HepG2 (cell line): ENCODE measurements around the gene RAPGEF2. TPM values are rescaled to one million over a fixed set of nuclear protein-coding genes. Genes with fewer than 3 reads are reported as not detected.

Source experiments
- CBX2 ChIP-seq, 2 experiments: fragments of 200-600 bp in 1 of 2; sonication (generic); formaldehyde crosslinking in 1 of 2; IDR thresholded peaks; 2 replicates each; pipeline versions ENCODE4 v1.7.0 to v1.8.1; 2018 to 2022; ENCODE audit warnings: low read depth in 2 of 2, low read length in 1 of 2, mild to moderate bottlenecking in 1 of 2, missing genetic modification reagents in 1 of 2
- HOXA9 ChIP-seq: sonication (generic); formaldehyde crosslinking; IDR thresholded peaks from 2 replicates; pipeline ENCODE4 v1.8.1; 2022; ENCODE audit warnings: missing genetic modification reagents, mild to moderate bottlenecking, moderate library complexity, borderline replicate concordance
- XRCC5 ChIP-seq: fragments of 200-400 bp; formaldehyde crosslinking; optimal IDR thresholded peaks from 2 replicates; pipeline ENCODE3; 2017; ENCODE audit warnings: mild to moderate bottlenecking, low read length
- polyA plus RNA-seq, 8 experiments: library from polyadenylated mRNA; depleted of rRNA in 3 of 8; stranded (reverse) in 7 of 8; unstranded in 1 of 8; fragments of >200 nt; fragmentation: Illumina TruSeq in 4 of 8; extraction: Trizol in 4 of 8; gene quantifications; 2 replicates each; pipeline versions ENCODE4 v1.2.1 to v1.2.3, GENCODE V29; 2011 to 2016; ENCODE audit warnings: low read depth in 4 of 8, missing spikeins in 1 of 8, mixed read lengths in 1 of 8; ENCODE audit not compliant: insufficient read depth in 1 of 8
- total RNA-seq, 5 experiments: library from RNA; depleted of rRNA; stranded (reverse); fragments of >200 nt; fragmentation: Illumina TruSeq; extraction: Trizol; gene quantifications; 2 replicates each; pipeline ENCODE4 v1.2.3, GENCODE V29; 2016; ENCODE audit warnings: low read depth in 1 of 5
- TF ChIP-seq, protein P1 (sequence below): sonication (generic); formaldehyde crosslinking; IDR thresholded peaks from 2 replicates; pipeline ENCODE4 v1.9.0; 2022; ENCODE audit warnings: low read depth, missing genetic modification reagents
- TF ChIP-seq, protein P2 (sequence below): sonication (generic); formaldehyde crosslinking; IDR thresholded peaks from 2 replicates; pipeline ENCODE4 v1.4.0; 2020; ENCODE audit warnings: missing genetic modification reagents
- TF ChIP-seq, protein P3 (sequence below): sonication (generic); formaldehyde crosslinking; IDR thresholded peaks from 2 replicates; pipeline ENCODE4 v1.5.0; 2020; ENCODE audit warnings: mild to moderate bottlenecking, missing genetic modification reagents

RAPGEF2 gene
- total and polyA plus RNA-seq, 2 of the 13 experiments (the other 11 are each of a cell fraction or from before 2014, with no cell fraction given), result 19.2 to 23.0 TPM

DNA sequence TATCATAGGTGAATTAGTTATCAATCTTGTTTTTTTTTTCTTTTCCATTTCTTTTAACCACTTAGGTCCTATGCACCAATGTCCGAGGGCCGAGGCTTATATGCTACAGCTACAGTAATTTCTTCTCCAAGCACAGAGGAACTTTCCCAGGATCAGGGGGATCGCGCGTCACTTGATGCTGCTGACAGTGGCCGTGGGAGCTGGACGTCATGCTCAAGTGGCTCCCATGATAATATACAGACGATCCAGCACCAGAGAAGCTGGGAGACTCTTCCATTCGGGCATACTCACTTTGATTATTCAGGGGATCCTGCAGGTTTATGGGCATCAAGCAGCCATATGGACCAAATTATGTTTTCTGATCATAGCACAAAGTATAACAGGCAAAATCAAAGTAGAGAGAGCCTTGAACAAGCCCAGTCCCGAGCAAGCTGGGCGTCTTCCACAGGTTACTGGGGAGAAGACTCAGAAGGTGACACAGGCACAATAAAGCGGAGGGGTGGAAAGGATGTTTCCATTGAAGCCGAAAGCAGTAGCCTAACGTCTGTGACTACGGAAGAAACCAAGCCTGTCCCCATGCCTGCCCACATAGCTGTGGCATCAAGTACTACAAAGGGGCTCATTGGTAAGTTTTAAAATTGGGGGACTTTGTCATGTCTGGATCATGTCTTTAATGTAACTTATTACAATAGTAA is 250.7 kb downstream of the RAPGEF2 start (continued):
- TF ChIP-seq, protein P1, sequence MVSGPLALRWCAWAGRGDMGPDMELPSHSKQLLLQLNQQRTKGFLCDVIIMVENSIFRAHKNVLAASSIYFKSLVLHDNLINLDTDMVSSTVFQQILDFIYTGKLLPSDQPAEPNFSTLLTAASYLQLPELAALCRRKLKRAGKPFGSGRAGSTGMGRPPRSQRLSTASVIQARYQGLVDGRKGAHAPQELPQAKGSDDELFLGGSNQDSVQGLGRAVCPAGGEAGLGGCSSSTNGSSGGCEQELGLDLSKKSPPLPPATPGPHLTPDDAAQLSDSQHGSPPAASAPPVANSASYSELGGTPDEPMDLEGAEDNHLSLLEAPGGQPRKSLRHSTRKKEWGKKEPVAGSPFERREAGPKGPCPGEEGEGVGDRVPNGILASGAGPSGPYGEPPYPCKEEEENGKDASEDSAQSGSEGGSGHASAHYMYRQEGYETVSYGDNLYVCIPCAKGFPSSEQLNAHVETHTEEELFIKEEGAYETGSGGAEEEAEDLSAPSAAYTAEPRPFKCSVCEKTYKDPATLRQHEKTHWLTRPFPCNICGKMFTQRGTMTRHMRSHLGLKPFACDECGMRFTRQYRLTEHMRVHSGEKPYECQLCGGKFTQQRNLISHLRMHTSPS (CRISPR knock-in tag), result no peak
- TF ChIP-seq CBX2 (IDR thresholded peaks at IDR 0.05; ENCODE audit: low read depth, low read length) (no peak), CBX2 (CRISPR knock-in tag; IDR thresholded peaks at IDR 0.05; ENCODE audit: low read depth) (no peak), XRCC5 (no peak), HOXA9 (CRISPR knock-in tag) (no peak)
- TF ChIP-seq, protein P2, sequence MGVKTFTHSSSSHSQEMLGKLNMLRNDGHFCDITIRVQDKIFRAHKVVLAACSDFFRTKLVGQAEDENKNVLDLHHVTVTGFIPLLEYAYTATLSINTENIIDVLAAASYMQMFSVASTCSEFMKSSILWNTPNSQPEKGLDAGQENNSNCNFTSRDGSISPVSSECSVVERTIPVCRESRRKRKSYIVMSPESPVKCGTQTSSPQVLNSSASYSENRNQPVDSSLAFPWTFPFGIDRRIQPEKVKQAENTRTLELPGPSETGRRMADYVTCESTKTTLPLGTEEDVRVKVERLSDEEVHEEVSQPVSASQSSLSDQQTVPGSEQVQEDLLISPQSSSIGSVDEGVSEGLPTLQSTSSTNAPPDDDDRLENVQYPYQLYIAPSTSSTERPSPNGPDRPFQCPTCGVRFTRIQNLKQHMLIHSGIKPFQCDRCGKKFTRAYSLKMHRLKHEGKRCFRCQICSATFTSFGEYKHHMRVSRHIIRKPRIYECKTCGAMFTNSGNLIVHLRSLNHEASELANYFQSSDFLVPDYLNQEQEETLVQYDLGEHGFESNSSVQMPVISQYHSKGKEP (CRISPR knock-in tag), result no peak
- TF ChIP-seq, protein P3, sequence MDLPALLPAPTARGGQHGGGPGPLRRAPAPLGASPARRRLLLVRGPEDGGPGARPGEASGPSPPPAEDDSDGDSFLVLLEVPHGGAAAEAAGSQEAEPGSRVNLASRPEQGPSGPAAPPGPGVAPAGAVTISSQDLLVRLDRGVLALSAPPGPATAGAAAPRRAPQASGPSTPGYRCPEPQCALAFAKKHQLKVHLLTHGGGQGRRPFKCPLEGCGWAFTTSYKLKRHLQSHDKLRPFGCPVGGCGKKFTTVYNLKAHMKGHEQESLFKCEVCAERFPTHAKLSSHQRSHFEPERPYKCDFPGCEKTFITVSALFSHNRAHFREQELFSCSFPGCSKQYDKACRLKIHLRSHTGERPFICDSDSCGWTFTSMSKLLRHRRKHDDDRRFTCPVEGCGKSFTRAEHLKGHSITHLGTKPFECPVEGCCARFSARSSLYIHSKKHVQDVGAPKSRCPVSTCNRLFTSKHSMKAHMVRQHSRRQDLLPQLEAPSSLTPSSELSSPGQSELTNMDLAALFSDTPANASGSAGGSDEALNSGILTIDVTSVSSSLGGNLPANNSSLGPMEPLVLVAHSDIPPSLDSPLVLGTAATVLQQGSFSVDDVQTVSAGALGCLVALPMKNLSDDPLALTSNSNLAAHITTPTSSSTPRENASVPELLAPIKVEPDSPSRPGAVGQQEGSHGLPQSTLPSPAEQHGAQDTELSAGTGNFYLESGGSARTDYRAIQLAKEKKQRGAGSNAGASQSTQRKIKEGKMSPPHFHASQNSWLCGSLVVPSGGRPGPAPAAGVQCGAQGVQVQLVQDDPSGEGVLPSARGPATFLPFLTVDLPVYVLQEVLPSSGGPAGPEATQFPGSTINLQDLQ (CRISPR knock-in tag), result no peak
